Muscle layer of duodenum (tissue), 2 donors: ENCODE measurements around the gene NCMAP.

Experiments
- H3K27ac ChIP-seq: one replicate; pipeline ENCODE4 v1.7.0; 2013; ENCODE audit warnings: mild to moderate bottlenecking, low read length
- H3K27me3 ChIP-seq: one replicate; pipeline ENCODE4 v1.7.0; 2013; ENCODE audit warnings: low read depth, mild to moderate bottlenecking, control low read depth, low read length
- H3K36me3 ChIP-seq, 2 donors: one replicate each; pipeline ENCODE4 v1.7.0; 2013; ENCODE audit warnings: low read length in 2 of 2, control low read depth in 1 of 2, mild to moderate bottlenecking in 1 of 2; ENCODE audit not compliant: insufficient read depth in 2 of 2, control insufficient read depth in 1 of 2
- H3K4me1 ChIP-seq, 2 donors: one replicate each; pipeline ENCODE4 v1.7.0; 2013; ENCODE audit warnings: low read length in 2 of 2, mild to moderate bottlenecking in 2 of 2, control low read depth in 1 of 2, moderate library complexity in 1 of 2; ENCODE audit not compliant: insufficient read depth in 2 of 2, control insufficient read depth in 1 of 2
- H3K4me3 ChIP-seq, 2 donors: one replicate each; pipeline ENCODE4 v1.7.0; 2013; ENCODE audit warnings: low read length in 2 of 2, low read depth in 1 of 2, mild to moderate bottlenecking in 1 of 2
- H3K9me3 ChIP-seq, 2 donors: one replicate each; pipeline ENCODE4 v1.7.0; 2013; ENCODE audit warnings: low read length in 2 of 2, control low read depth in 1 of 2, mild to moderate bottlenecking in 1 of 2; ENCODE audit not compliant: control insufficient read depth in 1 of 2
- donor health status: healthy.

NCMAP gene

DNA sequence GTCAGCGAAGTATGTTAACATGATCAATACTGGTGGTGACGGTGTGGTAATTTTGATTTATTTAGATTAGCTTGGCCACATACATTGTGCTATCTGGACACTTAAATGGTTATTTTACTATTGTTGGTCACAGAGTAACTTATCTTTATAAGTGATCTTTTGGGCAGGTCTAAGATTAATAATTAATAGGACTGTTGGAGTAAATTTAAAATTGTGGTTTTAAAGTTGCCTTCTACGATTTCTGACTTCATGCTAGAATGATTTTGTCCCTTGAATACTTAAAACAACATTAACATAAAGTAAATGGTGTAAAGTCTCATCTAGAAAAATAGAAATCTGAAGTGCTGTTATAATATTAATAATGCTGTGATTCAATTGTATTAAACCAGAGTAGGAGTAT lies 101.9 kb downstream of the NCMAP start:
- no peaks in the 10 kb centered on the region for H3K27me3 ChIP-seq
- no peaks in the 10 kb centered on the region for H3K4me1 ChIP-seq
- H3K4me3 ChIP-seq, result no peak overlapping the region
- no peak overlapping the region for H3K27ac ChIP-seq
- H3K36me3 ChIP-seq, result peaks cover 77 to 80% of the 10 kb centered on the region in 2 donors
- no peaks in the 10 kb centered on the region for H3K9me3 ChIP-seq
